ENCODE results near the gene CMTM2.

The CMTM2 gene

DNA sequence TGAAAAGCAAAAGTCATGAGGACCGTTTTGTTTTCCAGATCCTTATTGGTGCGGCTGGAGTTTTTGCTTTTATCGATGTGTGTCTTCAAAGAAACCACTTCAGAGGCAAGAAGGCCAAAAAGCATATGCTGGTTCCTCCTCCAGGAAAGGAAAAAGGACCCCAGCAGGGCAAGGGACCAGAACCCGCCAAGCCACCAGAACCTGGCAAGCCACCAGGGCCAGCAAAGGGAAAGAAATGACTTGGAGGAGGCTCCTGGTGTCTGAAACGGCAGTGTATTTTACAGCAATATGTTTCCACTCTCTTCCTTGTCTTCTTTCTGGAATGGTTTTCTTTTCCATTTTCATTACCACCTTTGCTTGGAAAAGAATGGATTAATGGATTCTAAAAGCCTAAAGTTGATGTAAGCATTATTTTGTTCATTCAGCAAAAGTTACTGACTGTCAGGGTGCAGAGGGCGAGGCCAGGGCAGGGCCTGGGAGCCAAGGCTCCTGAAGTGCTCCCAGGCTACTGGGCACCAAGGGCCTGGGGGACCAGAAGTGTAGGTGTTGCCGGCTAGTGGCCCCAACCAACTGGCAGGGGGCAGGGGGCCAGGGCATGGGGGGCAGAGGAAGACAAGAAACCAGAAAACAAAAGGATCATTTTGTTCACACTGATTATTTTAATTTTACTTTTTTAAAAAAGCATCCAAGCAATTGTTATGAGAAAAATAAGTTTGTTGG is 8.8 kb downstream of the CMTM2 start:
- 92% methylated on average over 5 of the region's 7 CpGs for WGBS

DNA sequence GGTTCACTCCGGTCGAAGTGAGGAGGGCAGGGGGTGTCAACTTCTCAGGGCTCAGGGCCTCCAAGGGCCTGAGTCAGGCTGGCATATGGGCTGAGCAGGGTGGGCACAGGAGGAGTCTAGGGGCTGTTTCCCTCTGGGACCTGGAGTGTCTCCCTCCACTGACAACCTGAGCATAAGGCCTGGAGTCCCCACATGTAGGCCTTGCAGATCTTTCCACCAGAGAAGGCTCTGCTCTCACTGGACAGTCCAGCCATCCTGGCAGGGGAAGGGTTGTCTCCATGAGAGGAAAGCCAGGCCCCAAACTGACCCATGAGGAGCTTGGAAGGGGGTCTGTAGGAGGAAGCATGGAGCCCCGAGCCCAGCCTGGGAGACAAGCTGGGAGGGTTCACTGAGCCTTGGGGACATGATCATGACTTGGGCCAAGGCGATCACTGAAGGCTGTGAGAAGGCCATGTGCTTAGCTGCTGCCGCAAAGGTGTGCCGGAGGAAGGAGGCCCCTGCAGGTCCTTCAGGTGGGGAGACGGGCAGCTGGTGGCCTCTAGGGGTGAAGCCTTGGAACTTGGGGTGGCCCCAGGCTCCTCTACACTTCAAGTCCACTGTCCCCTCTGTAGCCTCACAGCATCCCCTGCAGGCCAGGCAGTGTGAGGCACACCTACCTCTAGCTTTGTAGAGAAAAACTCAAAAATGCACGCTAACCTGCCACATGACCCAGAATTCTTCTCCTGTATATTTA is 9.9 kb downstream of the CMTM2 start:
- WGBS = 95% methylated on average over 7 of the region's 8 CpGs
- Histone ChIP-seq H2AFZ (ENCODE audit: low read depth, low read length) (no peak overlapping the region), H3K9me3 (ENCODE audit: control insufficient read depth, low read length) (no peaks in the 10 kb centered on the region), H3K4me1 (ENCODE audit: control insufficient read depth, insufficient read depth, low read depth, low read length) (peaks cover 8% of the 10 kb centered on the region), H2BK12ac (ENCODE audit: low read length in 2 of 2) (no peak overlapping the region), H3K4me3 (ENCODE audit: insufficient read depth in 1 of 2, low read depth in 1 of 2, low read length in 2 of 2) (no peak overlapping the region), H3K23ac (ENCODE audit: low read length in 2 of 2) (no peak overlapping the region), H2AK5ac (ENCODE audit: low read length, severe bottlenecking) (peak overlapping the region; percentile 8), H3K9ac (ENCODE audit: low read length) (no peak overlapping the region), H3K27ac (ENCODE audit: low read length, poor library complexity, severe bottlenecking) (no peak overlapping the region), H3K18ac (ENCODE audit: low read depth in 1 of 2, low read length in 2 of 2) (no peak overlapping the region), H4K91ac (ENCODE audit: low read length) (no peak overlapping the region), H2BK5ac (ENCODE audit: low read depth, low read length, poor library complexity, severe bottlenecking) (no peak overlapping the region), H3K4ac (ENCODE audit: low read depth in 1 of 2, low read length in 2 of 2) (no peak overlapping the region), H3K14ac (ENCODE audit: low read length in 2 of 2) (no peak overlapping the region), H3K36me3 (ENCODE audit: control insufficient read depth in 1 of 2, insufficient read depth in 2 of 2, low read depth in 1 of 2, low read length in 2 of 2) (no peaks in the 10 kb centered on the region), H4K8ac (ENCODE audit: low read length) (no peak overlapping the region), H3K27me3 (ENCODE audit: control insufficient read depth in 1 of 2, insufficient read depth in 1 of 2, low read length in 2 of 2) (peaks cover 0 to 8% of the 10 kb centered on the region in 2 experiments), H2BK15ac (ENCODE audit: low read depth, poor library complexity, severe bottlenecking) (no peak overlapping the region), H3K4me2 (ENCODE audit: low read length, poor library complexity, severe bottlenecking) (no peak overlapping the region), H2BK120ac (ENCODE audit: low read depth, low read length) (no peak overlapping the region), H3K79me1 (replicated peaks; ENCODE audit: low read length, poor library complexity, severe bottlenecking) (no peaks in the 10 kb centered on the region)
- peak; percentile 20 for DNase-seq

More for the DNA sequence above, 8.8 kb downstream of the CMTM2 start:
- H3K14ac ChIP-seq (ENCODE audit: low read length in 2 of 2) = no peak overlapping the region
- H2BK120ac ChIP-seq (ENCODE audit: low read depth, low read length) = no peak overlapping the region
- H3K79me1 ChIP-seq (replicated peaks; ENCODE audit: low read length, poor library complexity, severe bottlenecking) = no peaks in the 10 kb centered on the region
- peak overlapping the region; percentile 22 for H3K9ac ChIP-seq (ENCODE audit: low read length)
- no peak overlapping the region for H2BK15ac ChIP-seq (ENCODE audit: low read depth, poor library complexity, severe bottlenecking)
- peak overlapping the region; percentile 49 for H2AK5ac ChIP-seq (ENCODE audit: low read length, severe bottlenecking)
- H3K4me1 ChIP-seq (ENCODE audit: control insufficient read depth, insufficient read depth, low read depth, low read length) = peaks cover 8% of the 10 kb centered on the region
- no peaks in the 10 kb centered on the region for H3K9me3 ChIP-seq (ENCODE audit: control insufficient read depth, low read length)
- peak overlapping the region in 1 of 2 experiments; percentile 36 for H3K4me3 ChIP-seq (ENCODE audit: insufficient read depth in 1 of 2, low read depth in 1 of 2, low read length in 2 of 2)
- H3K18ac ChIP-seq (ENCODE audit: low read depth in 1 of 2, low read length in 2 of 2) = no peak overlapping the region
- H3K23ac ChIP-seq (ENCODE audit: low read length in 2 of 2) = no peak overlapping the region
- no peak overlapping the region for H2BK5ac ChIP-seq (ENCODE audit: low read depth, low read length, poor library complexity, severe bottlenecking)
- no peak overlapping the region for H2AFZ ChIP-seq (ENCODE audit: low read depth, low read length)
- no peak overlapping the region for H3K4me2 ChIP-seq (ENCODE audit: low read length, poor library complexity, severe bottlenecking)
- H4K8ac ChIP-seq (ENCODE audit: low read length) = no peak overlapping the region
- no peak overlapping the region for H3K4ac ChIP-seq (ENCODE audit: low read depth in 1 of 2, low read length in 2 of 2)
- H3K27ac ChIP-seq (ENCODE audit: low read length, poor library complexity, severe bottlenecking) = no peak overlapping the region
- no peak overlapping the region for H4K91ac ChIP-seq (ENCODE audit: low read length)
- H2BK12ac ChIP-seq (ENCODE audit: low read length in 2 of 2) = no peak overlapping the region
- H3K36me3 ChIP-seq (ENCODE audit: control insufficient read depth in 1 of 2, insufficient read depth in 2 of 2, low read depth in 1 of 2, low read length in 2 of 2) = no peaks in the 10 kb centered on the region
- no peak for DNase-seq
- peaks cover 0 to 4% of the 10 kb centered on the region in 2 experiments for H3K27me3 ChIP-seq (ENCODE audit: control insufficient read depth in 1 of 2, insufficient read depth in 1 of 2, low read length in 2 of 2)

DNA sequence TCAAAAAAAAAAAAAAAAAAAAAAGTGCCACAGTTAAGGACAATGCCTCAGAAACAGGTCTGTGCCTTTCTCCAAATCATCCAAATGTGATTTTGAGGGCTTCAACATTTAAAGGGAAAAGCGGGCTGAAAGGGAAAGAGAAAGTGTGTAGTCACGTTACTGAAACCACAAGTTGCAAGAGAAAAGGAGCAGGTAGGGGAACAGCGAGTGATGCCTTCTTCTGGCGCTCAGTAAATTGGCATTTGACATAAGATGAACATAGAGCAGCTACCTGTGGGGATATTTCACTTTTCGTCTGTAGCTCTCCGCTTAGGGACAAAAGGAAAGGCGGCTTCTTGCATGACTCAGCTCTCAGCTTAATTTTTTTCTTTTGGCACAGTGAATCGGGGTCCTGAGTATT is 11.1 kb downstream of the CMTM2 start:
- Histone ChIP-seq H3K27ac (ENCODE audit: low read length, poor library complexity, severe bottlenecking) (no peak overlapping the region), H4K8ac (ENCODE audit: low read length) (no peak overlapping the region), H3K79me1 (replicated peaks; ENCODE audit: low read length, poor library complexity, severe bottlenecking) (no peaks in the 10 kb centered on the region), H2AFZ (ENCODE audit: low read depth, low read length) (no peak overlapping the region), H3K4me1 (ENCODE audit: control insufficient read depth, insufficient read depth, low read depth, low read length) (peaks cover 8% of the 10 kb centered on the region), H4K91ac (ENCODE audit: low read length) (no peak overlapping the region), H3K4me3 (ENCODE audit: insufficient read depth in 1 of 2, low read depth in 1 of 2, low read length in 2 of 2) (no peak overlapping the region), H2BK15ac (ENCODE audit: low read depth, poor library complexity, severe bottlenecking) (no peak overlapping the region), H3K9ac (ENCODE audit: low read length) (no peak overlapping the region), H3K4ac (ENCODE audit: low read depth in 1 of 2, low read length in 2 of 2) (no peak overlapping the region), H2AK5ac (ENCODE audit: low read length, severe bottlenecking) (no peak overlapping the region), H3K36me3 (ENCODE audit: control insufficient read depth in 1 of 2, insufficient read depth in 2 of 2, low read depth in 1 of 2, low read length in 2 of 2) (no peaks in the 10 kb centered on the region), H2BK12ac (ENCODE audit: low read length in 2 of 2) (no peak overlapping the region), H3K14ac (ENCODE audit: low read length in 2 of 2) (no peak overlapping the region), H3K18ac (ENCODE audit: low read depth in 1 of 2, low read length in 2 of 2) (no peak overlapping the region), H3K27me3 (ENCODE audit: control insufficient read depth in 1 of 2, insufficient read depth in 1 of 2, low read length in 2 of 2) (peaks cover 0 to 15% of the 10 kb centered on the region in 2 experiments), H3K23ac (ENCODE audit: low read length in 2 of 2) (no peak overlapping the region), H3K9me3 (ENCODE audit: control insufficient read depth, low read length) (no peaks in the 10 kb centered on the region), H2BK5ac (ENCODE audit: low read depth, low read length, poor library complexity, severe bottlenecking) (no peak overlapping the region), H2BK120ac (ENCODE audit: low read depth, low read length) (no peak overlapping the region), H3K4me2 (ENCODE audit: low read length, poor library complexity, severe bottlenecking) (no peak overlapping the region)
- no peak for DNase-seq
- 79% methylated on average over 8 of the region's 8 CpGs for WGBS

DNA sequence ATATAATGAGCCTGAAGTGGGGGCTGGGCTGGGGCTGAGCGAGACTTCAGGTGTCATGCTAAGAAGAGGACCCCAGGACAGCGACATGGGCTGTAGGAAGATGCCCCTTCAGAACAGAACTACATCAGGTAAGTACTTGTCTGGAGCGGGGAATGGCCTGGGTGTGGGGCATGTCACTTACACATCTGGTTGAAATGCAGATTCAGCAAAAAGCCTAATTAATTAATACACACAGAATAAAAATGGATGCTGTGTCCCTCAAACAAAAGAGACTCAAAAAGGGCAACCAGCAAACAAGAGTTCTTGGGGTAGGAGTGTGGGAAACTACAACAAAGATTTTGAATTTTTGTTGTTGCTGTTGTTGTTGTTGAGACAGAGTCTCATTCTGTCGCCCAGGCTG is 11.8 kb downstream of the CMTM2 start:
- no peak overlapping the region for H3K14ac ChIP-seq (ENCODE audit: low read length in 2 of 2)
- no peak overlapping the region for H2BK15ac ChIP-seq (ENCODE audit: low read depth, poor library complexity, severe bottlenecking)
- H3K18ac ChIP-seq (ENCODE audit: low read depth in 1 of 2, low read length in 2 of 2) = no peak overlapping the region
- no peak overlapping the region for H4K8ac ChIP-seq (ENCODE audit: low read length)
- no peaks in the 10 kb centered on the region for H3K9me3 ChIP-seq (ENCODE audit: control insufficient read depth, low read length)
- no peak overlapping the region for H3K4me3 ChIP-seq (ENCODE audit: insufficient read depth in 1 of 2, low read depth in 1 of 2, low read length in 2 of 2)
- peaks cover 0 to 15% of the 10 kb centered on the region in 2 experiments for H3K27me3 ChIP-seq (ENCODE audit: control insufficient read depth in 1 of 2, insufficient read depth in 1 of 2, low read length in 2 of 2)
- no peak overlapping the region for H2BK120ac ChIP-seq (ENCODE audit: low read depth, low read length)
- no peak overlapping the region for H3K23ac ChIP-seq (ENCODE audit: low read length in 2 of 2)
- no peak for DNase-seq
- no peaks in the 10 kb centered on the region for H3K36me3 ChIP-seq (ENCODE audit: control insufficient read depth in 1 of 2, insufficient read depth in 2 of 2, low read depth in 1 of 2, low read length in 2 of 2)
- H3K27ac ChIP-seq (ENCODE audit: low read length, poor library complexity, severe bottlenecking) = no peak overlapping the region
- no peak overlapping the region for H2BK12ac ChIP-seq (ENCODE audit: low read length in 2 of 2)
- H3K79me1 ChIP-seq (replicated peaks; ENCODE audit: low read length, poor library complexity, severe bottlenecking) = no peaks in the 10 kb centered on the region
- no peak overlapping the region for H3K4me2 ChIP-seq (ENCODE audit: low read length, poor library complexity, severe bottlenecking)
- no peak overlapping the region for H2BK5ac ChIP-seq (ENCODE audit: low read depth, low read length, poor library complexity, severe bottlenecking)
- H4K91ac ChIP-seq (ENCODE audit: low read length) = no peak overlapping the region
- H2AK5ac ChIP-seq (ENCODE audit: low read length, severe bottlenecking) = peak overlapping the region; percentile 60
- no peak overlapping the region for H3K9ac ChIP-seq (ENCODE audit: low read length)
- WGBS = 61% methylated on average over 3 of the region's 4 CpGs
- peaks cover 8% of the 10 kb centered on the region for H3K4me1 ChIP-seq (ENCODE audit: control insufficient read depth, insufficient read depth, low read depth, low read length)
- no peak overlapping the region for H3K4ac ChIP-seq (ENCODE audit: low read depth in 1 of 2, low read length in 2 of 2)
- no peak overlapping the region for H2AFZ ChIP-seq (ENCODE audit: low read depth, low read length)

Measured in mesenchymal stem cell (in vitro differentiated cells and primary cell).